Neural cell (in vitro differentiated cells): ENCODE results near the gene TUG1.

Experiments
- CTCF ChIP-seq: fragments of 450-650 bp; IDR thresholded peaks from 2 replicates; pipeline ENCODE4 v1.5.1; 2014; ENCODE audit warnings: antibody characterized with exemption, mild to moderate bottlenecking, moderate library complexity; ENCODE audit not compliant: poor library complexity, severe bottlenecking
- EP300 ChIP-seq: fragments of 450-650 bp; conservative IDR thresholded peaks from 2 replicates; pipeline ENCODE4 v1.6.1; 2014; ENCODE audit warnings: antibody characterized with exemption, mild to moderate bottlenecking, moderate library complexity; ENCODE audit not compliant: poor library complexity, severe bottlenecking
- EZH2 ChIP-seq: fragments of 200-600, 300-800 bp; shearing (Covaris generic), sonication (generic); IDR thresholded peaks from 2 replicates; pipeline ENCODE4 v1.6.1; 2014; ENCODE audit warnings: antibody characterized with exemption, low read length, borderline replicate concordance, mild to moderate bottlenecking; ENCODE audit not compliant: insufficient read depth, poor library complexity, severe bottlenecking
- MXI1 ChIP-seq: fragments of 450-650 bp; conservative IDR thresholded peaks from 2 replicates; pipeline ENCODE4 v1.6.1; 2014; ENCODE audit warnings: antibody characterized with exemption, mild to moderate bottlenecking; ENCODE audit not compliant: poor library complexity, severe bottlenecking
- POLR2AphosphoS5 ChIP-seq: IDR thresholded peaks from 2 replicates; pipeline ENCODE4 v1.6.1; 2012
- RAD21 ChIP-seq: fragments of 450-650 bp; conservative IDR thresholded peaks from 2 replicates; pipeline ENCODE4 v1.6.1; 2014; ENCODE audit warnings: antibody characterized with exemption, mild to moderate bottlenecking, moderate library complexity
- TAF1 ChIP-seq: IDR thresholded peaks from 2 replicates; pipeline ENCODE4 v1.6.1; 2012; ENCODE audit warnings: low read depth
- TF ChIP-seq, protein P1 (sequence below): IDR thresholded peaks from 2 replicates; pipeline ENCODE4 v1.6.1; 2012; ENCODE audit warnings: borderline replicate concordance

DNA sequence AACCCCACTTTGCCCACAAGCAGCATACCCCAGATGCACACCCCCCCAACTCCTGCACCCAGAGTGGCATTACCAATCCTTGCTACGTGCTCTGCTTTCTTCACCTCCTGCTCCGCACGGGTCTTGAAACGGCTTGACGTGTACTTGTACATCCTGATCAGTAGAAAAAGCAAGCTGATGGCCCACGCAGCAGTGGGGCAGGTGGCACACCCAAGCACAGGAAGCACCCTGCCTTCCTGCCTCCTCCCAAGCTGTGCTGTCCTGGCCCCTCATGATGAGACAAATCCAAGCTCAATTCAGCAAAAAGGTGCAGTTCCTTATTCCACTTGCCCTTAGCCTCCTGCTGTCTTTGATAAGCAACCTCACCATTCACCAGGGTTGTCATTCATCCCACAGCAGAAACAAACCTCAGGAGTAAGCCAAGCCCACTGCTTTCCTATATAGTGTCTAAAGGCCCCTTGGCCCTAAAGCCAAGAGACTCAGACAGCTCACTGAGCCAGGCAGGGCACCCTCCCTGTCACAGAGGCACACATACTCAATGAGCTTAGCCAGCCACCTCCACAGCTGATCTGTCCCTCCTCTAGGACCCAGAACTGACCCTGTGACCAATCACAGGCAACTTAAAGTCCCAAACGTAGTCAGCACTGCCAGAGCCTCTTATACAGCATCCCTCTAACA lies 28.2 kb upstream of the TUG1 start:
- TF ChIP-seq POLR2AphosphoS5 (no peak), EZH2 (no peak), CTCF (no peak), EP300 (no peak), MXI1 (no peak), TAF1 (no peak), RAD21 (no peak)
- TF ChIP-seq, protein P1, sequence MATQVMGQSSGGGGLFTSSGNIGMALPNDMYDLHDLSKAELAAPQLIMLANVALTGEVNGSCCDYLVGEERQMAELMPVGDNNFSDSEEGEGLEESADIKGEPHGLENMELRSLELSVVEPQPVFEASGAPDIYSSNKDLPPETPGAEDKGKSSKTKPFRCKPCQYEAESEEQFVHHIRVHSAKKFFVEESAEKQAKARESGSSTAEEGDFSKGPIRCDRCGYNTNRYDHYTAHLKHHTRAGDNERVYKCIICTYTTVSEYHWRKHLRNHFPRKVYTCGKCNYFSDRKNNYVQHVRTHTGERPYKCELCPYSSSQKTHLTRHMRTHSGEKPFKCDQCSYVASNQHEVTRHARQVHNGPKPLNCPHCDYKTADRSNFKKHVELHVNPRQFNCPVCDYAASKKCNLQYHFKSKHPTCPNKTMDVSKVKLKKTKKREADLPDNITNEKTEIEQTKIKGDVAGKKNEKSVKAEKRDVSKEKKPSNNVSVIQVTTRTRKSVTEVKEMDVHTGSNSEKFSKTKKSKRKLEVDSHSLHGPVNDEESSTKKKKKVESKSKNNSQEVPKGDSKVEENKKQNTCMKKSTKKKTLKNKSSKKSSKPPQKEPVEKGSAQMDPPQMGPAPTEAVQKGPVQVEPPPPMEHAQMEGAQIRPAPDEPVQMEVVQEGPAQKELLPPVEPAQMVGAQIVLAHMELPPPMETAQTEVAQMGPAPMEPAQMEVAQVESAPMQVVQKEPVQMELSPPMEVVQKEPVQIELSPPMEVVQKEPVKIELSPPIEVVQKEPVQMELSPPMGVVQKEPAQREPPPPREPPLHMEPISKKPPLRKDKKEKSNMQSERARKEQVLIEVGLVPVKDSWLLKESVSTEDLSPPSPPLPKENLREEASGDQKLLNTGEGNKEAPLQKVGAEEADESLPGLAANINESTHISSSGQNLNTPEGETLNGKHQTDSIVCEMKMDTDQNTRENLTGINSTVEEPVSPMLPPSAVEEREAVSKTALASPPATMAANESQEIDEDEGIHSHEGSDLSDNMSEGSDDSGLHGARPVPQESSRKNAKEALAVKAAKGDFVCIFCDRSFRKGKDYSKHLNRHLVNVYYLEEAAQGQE = no peak
